Stimulated activated CD4-positive, alpha-beta T cell treated with anti-CD3 and anti-CD28 coated beads, TNF-alpha, amount 100 ng/mL, for 24 hours (primary cell): ENCODE data around the gene MFAP3L.

Experiments
- DNase-seq, 3 experiments: peaks; one replicate each; pipeline ENCODE4 v3.0.0-alpha.2; 2020; ENCODE audit warnings: low read depth in 3 of 3

The MFAP3L gene

DNA sequence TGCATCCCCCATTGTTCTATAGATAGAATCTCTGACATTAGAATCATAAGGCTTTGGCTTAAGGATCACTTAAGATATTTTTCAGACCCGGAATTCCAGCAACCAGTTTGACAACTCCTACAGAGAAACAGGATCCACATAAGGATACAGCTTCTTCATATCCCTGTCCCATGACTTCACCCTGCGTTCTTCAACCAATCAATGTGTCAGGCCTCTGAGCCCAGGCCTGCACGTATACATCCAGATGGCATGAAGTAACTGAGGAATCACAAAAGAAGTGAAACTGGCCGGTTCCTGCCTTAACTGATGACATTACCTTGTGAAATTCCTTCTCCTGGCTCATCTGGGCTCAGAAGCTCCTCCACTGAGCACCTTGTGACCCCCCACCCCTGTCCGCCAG is 85.1 kb downstream of the MFAP3L start:
- no peak for DNase-seq

DNA sequence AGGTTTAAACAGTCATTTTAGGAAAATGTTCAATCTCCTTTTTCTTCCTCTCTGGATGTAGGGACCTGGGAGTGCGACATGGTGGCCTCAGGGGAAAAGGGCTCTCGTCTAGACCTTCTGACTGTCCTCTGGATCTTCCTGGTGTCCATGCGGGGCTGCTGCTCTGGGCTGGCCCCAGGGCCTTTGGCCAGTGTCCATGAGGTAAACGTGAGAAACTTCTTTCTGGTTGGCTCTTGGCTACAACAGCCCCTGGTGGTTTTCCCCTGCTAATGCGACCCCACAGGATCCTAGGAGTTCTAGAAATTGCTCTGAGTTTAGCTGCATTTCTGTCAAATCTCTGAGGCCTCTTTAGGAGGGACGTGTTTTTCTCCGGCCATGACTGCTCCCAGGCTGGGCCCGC is 85.7 kb downstream of the MFAP3L start:
- DNase-seq, result no peak
